ENCODE measurements around the gene INHBE. TPM values are rescaled to one million over a fixed set of nuclear protein-coding genes. Genes with fewer than 3 reads are reported as not detected.

INHBE gene
- total RNA-seq, 1 experiment from 2014 or later: 5.0 TPM

GRCh38 chr12:57459055-57459749 lies 4.1 kb downstream of the INHBE start (continued):
- TF ChIP-seq ZNF512 (CRISPR knock-in tag; IDR thresholded peaks at IDR 0.05; ENCODE audit: borderline replicate concordance) (no peak), ZNF396 (CRISPR knock-in tag; IDR thresholded peaks at IDR 0.05; ENCODE audit: borderline replicate concordance) (no peak), TP53 (CRISPR knock-in tag; IDR thresholded peaks at IDR 0.05) (no peak), CDX4 (CRISPR knock-in tag; IDR thresholded peaks at IDR 0.05; ENCODE audit: borderline replicate concordance) (no peak), KAT7 (CRISPR knock-in tag; IDR thresholded peaks at IDR 0.05; ENCODE audit: borderline replicate concordance) (no peak), ATF3 (CRISPR knock-in tag; conservative IDR thresholded peaks at IDR 0.05) (no peak), E2F4 (CRISPR knock-in tag; IDR thresholded peaks at IDR 0.05; ENCODE audit: borderline replicate concordance, low read depth) (no peak), ZBTB43 (CRISPR knock-in tag; IDR thresholded peaks at IDR 0.05) (no peak), ERG (CRISPR knock-in tag; IDR thresholded peaks at IDR 0.05) (no peak), GTF2I (CRISPR knock-in tag; conservative IDR thresholded peaks at IDR 0.05) (no peak), OVOL2 (CRISPR knock-in tag; IDR thresholded peaks at IDR 0.05; ENCODE audit: borderline replicate concordance) (no peak), PREB (CRISPR knock-in tag; IDR thresholded peaks at IDR 0.05; ENCODE audit: borderline replicate concordance) (no peak), FOXJ3 (CRISPR knock-in tag; IDR thresholded peaks at IDR 0.05; ENCODE audit: borderline replicate concordance) (no peak), CREM (CRISPR knock-in tag; IDR thresholded peaks at IDR 0.05) (peak; percentile 48; the same call in 1 of the 2 replicates), ATF6 (CRISPR knock-in tag; IDR thresholded peaks at IDR 0.05) (no peak), FOXP4 (CRISPR knock-in tag; IDR thresholded peaks at IDR 0.05) (peak; percentile 23; the same call in 1 of the 2 replicates), SMAD3 (CRISPR knock-in tag; IDR thresholded peaks at IDR 0.05; ENCODE audit: borderline replicate concordance) (no peak), NFYB (CRISPR knock-in tag; conservative IDR thresholded peaks at IDR 0.05; ENCODE audit: low read depth) (no peak), CTCF (IDR thresholded peaks at IDR 0.05) (peak; percentile 95)
